ENCODE results near the gene TSC2.

The TSC2 gene

GRCh38 chr16:2072926-2073325 lies 25.1 kb downstream of the TSC2 start:
- Histone ChIP-seq H3K36me3 (ENCODE audit: insufficient read depth, low read length) (peaks cover 18% of the 10 kb centered on the region), H3K4me3 (ENCODE audit: low read depth, low read length, poor library complexity, severe bottlenecking) (no peak overlapping the region), H2AFZ (ENCODE audit: low read length) (no peak overlapping the region), H3K9me2 (ENCODE audit: low read depth, low read length) (no peaks in the 10 kb centered on the region), H3K4me1 (ENCODE audit: insufficient read depth, low read length, severe bottlenecking) (no peaks in the 10 kb centered on the region), H3K9me3 (ENCODE audit: low read length) (no peaks in the 10 kb centered on the region), H3K4me2 (ENCODE audit: low read length) (no peak overlapping the region), H3K79me2 (ENCODE audit: insufficient read depth, low read length) (no peaks in the 10 kb centered on the region), H3K27me3 (ENCODE audit: insufficient read depth, low read length) (no peaks in the 10 kb centered on the region), H3K27ac (ENCODE audit: low read depth, low read length, poor library complexity, severe bottlenecking) (no peak overlapping the region), H4K20me1 (ENCODE audit: insufficient read depth, low read length) (no peaks in the 10 kb centered on the region), H3K9ac (ENCODE audit: low read length) (no peak overlapping the region), H3F3A (ENCODE audit: insufficient read depth, low read length) (no peaks in the 10 kb centered on the region)
- TF ChIP-seq, protein P1, sequence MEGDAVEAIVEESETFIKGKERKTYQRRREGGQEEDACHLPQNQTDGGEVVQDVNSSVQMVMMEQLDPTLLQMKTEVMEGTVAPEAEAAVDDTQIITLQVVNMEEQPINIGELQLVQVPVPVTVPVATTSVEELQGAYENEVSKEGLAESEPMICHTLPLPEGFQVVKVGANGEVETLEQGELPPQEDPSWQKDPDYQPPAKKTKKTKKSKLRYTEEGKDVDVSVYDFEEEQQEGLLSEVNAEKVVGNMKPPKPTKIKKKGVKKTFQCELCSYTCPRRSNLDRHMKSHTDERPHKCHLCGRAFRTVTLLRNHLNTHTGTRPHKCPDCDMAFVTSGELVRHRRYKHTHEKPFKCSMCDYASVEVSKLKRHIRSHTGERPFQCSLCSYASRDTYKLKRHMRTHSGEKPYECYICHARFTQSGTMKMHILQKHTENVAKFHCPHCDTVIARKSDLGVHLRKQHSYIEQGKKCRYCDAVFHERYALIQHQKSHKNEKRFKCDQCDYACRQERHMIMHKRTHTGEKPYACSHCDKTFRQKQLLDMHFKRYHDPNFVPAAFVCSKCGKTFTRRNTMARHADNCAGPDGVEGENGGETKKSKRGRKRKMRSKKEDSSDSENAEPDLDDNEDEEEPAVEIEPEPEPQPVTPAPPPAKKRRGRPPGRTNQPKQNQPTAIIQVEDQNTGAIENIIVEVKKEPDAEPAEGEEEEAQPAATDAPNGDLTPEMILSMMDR (IDR thresholded peaks at IDR 0.05; ENCODE audit: low read length), result no peak
- no peak for TF ChIP-seq EZH2 (IDR thresholded peaks at IDR 0.05; ENCODE audit: borderline replicate concordance, low read length)

GRCh38 chr16:2074071-2074470 lies 26.3 kb downstream of the TSC2 start:
- TF ChIP-seq EZH2 (IDR thresholded peaks at IDR 0.05; ENCODE audit: borderline replicate concordance, low read length), result no peak
- TF ChIP-seq, protein P1 (IDR thresholded peaks at IDR 0.05; ENCODE audit: low read length), result no peak
- Histone ChIP-seq H3K4me3 (ENCODE audit: low read depth, low read length, poor library complexity, severe bottlenecking) (no peak overlapping the region), H3K36me3 (ENCODE audit: insufficient read depth, low read length) (peaks cover 12% of the 10 kb centered on the region; the same call in 1 of the 2 replicates), H2AFZ (ENCODE audit: low read length) (no peak overlapping the region), H3K9me2 (ENCODE audit: low read depth, low read length) (no peaks in the 10 kb centered on the region), H3K9ac (ENCODE audit: low read length) (no peak overlapping the region), H3K27ac (ENCODE audit: low read depth, low read length, poor library complexity, severe bottlenecking) (no peak overlapping the region), H3F3A (ENCODE audit: insufficient read depth, low read length) (no peaks in the 10 kb centered on the region), H3K9me3 (ENCODE audit: low read length) (no peaks in the 10 kb centered on the region), H3K27me3 (ENCODE audit: insufficient read depth, low read length) (no peaks in the 10 kb centered on the region), H3K4me1 (ENCODE audit: insufficient read depth, low read length, severe bottlenecking) (no peaks in the 10 kb centered on the region), H3K79me2 (ENCODE audit: insufficient read depth, low read length) (no peaks in the 10 kb centered on the region), H3K4me2 (ENCODE audit: low read length) (no peak overlapping the region), H4K20me1 (ENCODE audit: insufficient read depth, low read length) (no peaks in the 10 kb centered on the region)

GRCh38 chr16:2075631-2076030 lies 27.8 kb downstream of the TSC2 start:
- Histone ChIP-seq H2AFZ (ENCODE audit: low read length) (no peak overlapping the region), H3K79me2 (ENCODE audit: insufficient read depth, low read length) (no peaks in the 10 kb centered on the region), H3K9me2 (ENCODE audit: low read depth, low read length) (no peaks in the 10 kb centered on the region), H3K4me2 (ENCODE audit: low read length) (no peak overlapping the region), H3K36me3 (ENCODE audit: insufficient read depth, low read length) (peaks cover 7% of the 10 kb centered on the region; the same call in 1 of the 2 replicates), H3K9me3 (ENCODE audit: low read length) (no peaks in the 10 kb centered on the region), H3F3A (ENCODE audit: insufficient read depth, low read length) (no peaks in the 10 kb centered on the region), H4K20me1 (ENCODE audit: insufficient read depth, low read length) (no peaks in the 10 kb centered on the region), H3K4me3 (ENCODE audit: low read depth, low read length, poor library complexity, severe bottlenecking) (no peak overlapping the region), H3K4me1 (ENCODE audit: insufficient read depth, low read length, severe bottlenecking) (no peaks in the 10 kb centered on the region), H3K27ac (ENCODE audit: low read depth, low read length, poor library complexity, severe bottlenecking) (no peak overlapping the region), H3K27me3 (ENCODE audit: insufficient read depth, low read length) (no peaks in the 10 kb centered on the region), H3K9ac (ENCODE audit: low read length) (no peak overlapping the region)
- no peak for TF ChIP-seq EZH2 (IDR thresholded peaks at IDR 0.05; ENCODE audit: borderline replicate concordance, low read length)
- TF ChIP-seq, protein P1 (IDR thresholded peaks at IDR 0.05; ENCODE audit: low read length), result no peak
